Putamen (tissue), 1 donor: Measurements from ENCODE around the gene LGALS9C.
"Not testable (repeated sequence)": the region's sequence is repeated elsewhere in the genome, so short reads cannot be mapped to it uniquely, and the experiment has no call there.

ENCODE experiments used
- DNase-seq: peaks from one replicate; pipeline ENCODE4 v3.0.0-alpha.2; 2016; ENCODE audit warnings: low spot score

LGALS9C gene

DNA sequence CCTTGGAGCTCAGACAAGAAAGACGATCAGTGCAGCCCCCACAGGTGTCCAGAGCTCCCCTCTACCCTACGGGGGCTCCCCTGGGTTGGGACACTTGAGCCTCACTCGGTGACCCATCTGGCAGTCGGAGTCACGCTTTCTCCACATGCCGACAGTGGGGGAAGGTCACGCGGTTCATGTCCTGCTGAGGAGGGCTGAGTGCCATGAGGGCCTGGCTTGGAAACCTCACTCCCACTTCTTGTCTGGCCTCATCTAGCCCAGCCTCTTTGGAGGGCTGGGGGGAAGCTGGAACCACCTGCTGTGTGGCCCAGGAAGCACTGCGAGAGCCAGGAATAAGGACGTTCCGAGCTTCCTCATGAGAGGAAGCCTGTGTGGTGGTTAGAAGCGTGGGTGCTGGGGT lies 1.8 kb downstream of the LGALS9C start:
- DNase-seq = not testable (repeated sequence)

- DNase-seq = not testable (repeated sequence)
Observed at GRCh38 chr17:18478977-18479595, 2.5 kb downstream of the LGALS9C start.

DNA sequence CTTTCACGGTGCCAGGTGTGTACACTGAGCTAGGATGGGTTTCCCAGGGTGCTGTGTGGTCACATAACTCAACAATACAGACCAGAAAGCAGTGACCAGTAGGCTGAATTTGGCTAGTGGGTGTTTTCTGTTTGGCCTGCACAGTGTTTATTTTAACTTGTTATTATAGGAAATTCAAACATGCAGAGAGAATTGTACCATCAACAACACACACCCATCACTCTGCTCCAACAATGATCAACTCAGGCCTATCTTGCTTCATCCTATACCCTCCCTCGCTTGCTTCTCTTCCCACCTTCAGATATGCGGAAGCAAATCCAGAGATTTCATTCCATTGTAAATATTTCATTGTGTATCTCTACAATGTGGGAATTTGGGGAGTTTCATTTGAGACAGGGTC lies 5.2 kb downstream of the LGALS9C start:
- not testable (repeated sequence) for DNase-seq

DNA sequence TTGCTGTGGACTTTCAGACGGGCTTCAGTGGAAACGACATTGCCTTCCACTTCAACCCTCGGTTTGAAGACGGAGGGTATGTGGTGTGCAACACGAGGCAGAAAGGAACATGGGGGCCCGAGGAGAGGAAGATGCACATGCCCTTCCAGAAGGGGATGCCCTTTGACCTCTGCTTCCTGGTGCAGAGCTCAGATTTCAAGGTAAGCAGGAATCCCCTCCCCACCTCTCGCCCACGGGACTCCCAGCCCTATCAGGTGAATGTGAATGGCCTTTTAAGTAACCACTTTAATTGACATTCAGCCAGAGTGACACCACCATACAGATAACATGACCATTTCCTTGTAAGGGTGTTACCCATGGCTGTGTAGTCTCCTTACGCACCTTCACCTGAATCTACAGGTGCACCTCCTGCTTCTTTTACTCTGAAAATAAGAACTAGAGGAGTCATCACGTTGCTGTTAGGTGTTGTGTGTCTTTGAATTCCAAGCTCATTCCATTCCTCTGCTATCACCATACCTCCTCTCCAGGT lies 9.4 kb downstream of the LGALS9C start:
- DNase-seq = not testable (repeated sequence)

DNA sequence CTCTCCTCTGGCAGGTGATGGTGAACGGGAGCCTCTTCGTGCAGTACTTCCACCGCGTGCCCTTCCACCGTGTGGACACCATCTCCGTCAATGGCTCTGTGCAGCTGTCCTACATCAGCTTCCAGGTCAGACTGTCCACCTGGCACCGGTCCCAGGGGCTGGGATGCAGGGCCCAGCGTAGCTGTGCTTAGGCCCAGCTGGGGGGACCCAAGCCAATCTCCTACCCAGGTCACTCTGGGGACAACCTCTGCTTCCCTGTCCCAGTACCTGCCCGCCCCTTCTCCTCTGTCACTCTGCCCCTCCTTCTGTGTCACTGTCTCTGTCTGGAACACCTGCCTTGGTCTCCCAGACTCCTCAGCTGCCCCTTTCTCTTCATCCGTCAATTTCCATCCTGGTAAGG lies 11.0 kb downstream of the LGALS9C start:
- DNase-seq = not testable (repeated sequence)

- DNase-seq = not testable (repeated sequence)
Observed at GRCh38 chr17:18488622-18489021, 12.0 kb downstream of the LGALS9C start.

DNA sequence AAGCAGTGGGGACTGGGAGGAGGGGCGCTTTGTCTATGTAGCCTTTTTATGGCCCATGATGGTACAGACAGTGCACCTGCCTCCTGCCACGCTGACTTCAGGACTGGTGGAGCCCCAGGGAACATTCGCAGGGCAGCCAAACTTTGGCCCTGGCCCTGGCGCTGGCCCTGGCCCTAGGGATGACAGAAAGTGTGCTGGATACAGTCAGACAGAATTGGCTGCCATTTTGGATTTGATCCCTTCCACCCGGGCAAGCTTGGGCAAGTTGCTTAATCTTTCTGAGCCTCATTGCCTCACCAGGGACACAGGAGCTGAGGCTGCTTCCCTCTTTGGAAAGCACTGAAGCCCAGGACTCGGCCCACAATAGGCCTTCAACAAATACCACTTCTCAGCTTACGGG lies 13.4 kb downstream of the LGALS9C start:
- DNase-seq = not testable (repeated sequence)

GRCh38 chr17:18492712-18493480 lies 16.3 kb downstream of the LGALS9C start:
- not testable (repeated sequence) for DNase-seq

DNA sequence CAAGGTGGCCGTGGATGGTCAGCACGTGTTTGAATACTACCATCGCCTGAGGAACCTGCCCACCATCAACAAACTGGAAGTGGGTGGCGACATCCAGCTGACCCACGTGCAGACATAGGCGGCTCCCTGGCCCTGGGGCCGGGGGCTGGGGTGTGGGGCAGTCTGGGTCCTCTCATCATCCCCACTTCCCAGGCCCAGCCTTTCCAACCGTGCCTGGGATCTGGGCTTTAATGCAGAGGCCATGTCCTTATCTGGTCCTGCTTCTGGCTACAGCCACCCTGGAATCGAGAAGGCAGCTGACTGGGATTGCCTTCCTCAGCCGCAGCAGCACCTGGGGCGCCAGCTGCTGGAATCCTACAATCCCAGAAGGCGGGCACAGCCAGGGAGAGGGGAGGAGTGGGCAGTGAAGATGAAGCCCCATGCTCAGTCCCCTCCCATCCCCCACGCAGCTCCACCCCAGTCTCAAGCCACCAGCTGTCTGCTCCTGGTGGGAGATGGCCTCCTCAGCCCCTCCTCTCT lies 17.7 kb downstream of the LGALS9C start:
- not testable (repeated sequence) for DNase-seq

GRCh38 chr17:18497044-18497443 lies 20.5 kb downstream of the LGALS9C start:
- not testable (repeated sequence) for DNase-seq

DNA sequence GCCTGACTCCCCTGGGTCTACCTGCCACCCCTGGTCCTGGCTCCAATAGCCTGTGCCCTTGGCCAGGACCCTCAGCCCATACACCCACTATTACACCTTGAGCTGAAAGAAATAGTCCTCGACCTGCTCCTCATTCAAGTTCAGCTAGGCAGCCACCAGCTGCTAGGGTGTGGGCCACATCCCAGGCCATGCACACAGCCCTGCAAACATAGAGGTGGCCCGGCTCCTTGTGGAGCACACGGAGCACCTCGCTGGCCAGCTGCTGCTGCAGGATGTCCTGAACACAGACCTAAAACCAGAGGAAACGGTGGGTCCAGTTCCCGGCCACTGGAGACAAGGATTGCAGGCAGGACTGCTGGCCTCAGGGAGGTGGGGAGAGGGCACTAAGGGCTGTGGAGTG lies 22.5 kb downstream of the LGALS9C start:
- not testable (repeated sequence) for DNase-seq

GRCh38 chr17:18499756-18500155 lies 23.2 kb downstream of the LGALS9C start:
- not testable (repeated sequence) for DNase-seq

DNA sequence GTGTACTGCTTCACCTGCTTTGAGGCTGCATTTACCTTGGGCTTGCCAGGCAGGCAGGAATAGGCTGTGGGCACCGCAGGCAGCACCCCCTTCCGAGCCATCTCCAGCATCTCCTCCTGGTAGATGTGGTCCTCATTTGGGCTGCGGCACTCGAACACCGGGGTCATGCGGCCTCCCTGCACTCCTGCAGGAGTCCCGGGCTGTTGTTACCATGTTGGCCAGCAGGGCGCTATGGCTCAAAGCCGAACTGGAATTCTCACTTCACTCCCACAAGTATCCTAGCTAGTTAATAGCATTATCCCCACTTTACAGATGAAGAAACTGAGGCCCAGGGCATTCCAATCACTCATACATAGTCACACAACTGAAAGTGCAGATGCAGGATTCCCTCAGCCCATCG lies 23.7 kb downstream of the LGALS9C start:
- not testable (repeated sequence) for DNase-seq

GRCh38 chr17:18500816-18501215 lies 24.2 kb downstream of the LGALS9C start:
- DNase-seq = not testable (repeated sequence)

GRCh38 chr17:18503221-18503620 lies 26.6 kb downstream of the LGALS9C start:
- not testable (repeated sequence) for DNase-seq

DNA sequence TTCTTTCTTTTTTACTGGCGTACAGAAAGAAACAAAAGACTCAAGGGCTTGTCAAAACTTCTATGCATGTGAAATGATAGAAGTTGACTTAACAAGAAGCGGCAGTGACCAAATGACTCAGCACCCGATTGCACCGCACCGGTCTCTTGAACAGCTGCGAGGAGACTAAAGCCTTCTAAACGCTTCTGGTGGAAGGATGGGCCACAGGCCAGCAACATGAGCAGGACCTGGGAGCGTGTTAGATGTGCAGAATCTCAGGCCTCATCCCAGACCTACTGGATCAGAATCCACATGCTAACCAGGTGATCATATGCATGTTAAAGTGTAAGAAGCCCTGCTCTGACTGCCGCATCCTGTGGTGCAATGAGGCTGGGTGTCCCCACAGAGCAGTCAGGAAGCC lies 31.1 kb downstream of the LGALS9C start:
- not testable (repeated sequence) for DNase-seq

GRCh38 chr17:18508667-18509066 lies 32.1 kb downstream of the LGALS9C start:
- not testable (repeated sequence) for DNase-seq

- DNase-seq = not testable (repeated sequence)
Observed at GRCh38 chr17:18521100-18521499, 44.5 kb downstream of the LGALS9C start.

DNA sequence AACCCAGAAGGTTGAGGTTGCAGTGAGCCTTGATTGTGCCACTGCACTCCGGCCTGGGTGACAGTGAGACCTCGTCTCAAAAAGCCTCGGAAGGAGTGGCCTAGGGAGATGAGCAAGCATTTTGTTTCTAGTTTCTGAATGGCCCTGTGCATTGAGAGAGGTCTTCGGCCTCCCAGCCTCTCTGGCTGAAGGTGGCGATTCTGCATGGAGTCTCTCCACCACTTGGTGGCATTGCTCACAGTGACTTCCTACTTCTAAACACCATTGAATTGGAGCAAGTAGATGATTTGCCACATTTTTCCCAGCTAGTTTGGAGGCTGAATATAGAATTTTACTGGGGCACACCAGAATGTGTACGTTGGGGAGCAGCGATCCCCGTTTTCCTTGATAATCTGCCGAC lies 48.4 kb downstream of the LGALS9C start:
- not testable (repeated sequence) for DNase-seq

- not testable (repeated sequence) for DNase-seq
Observed at GRCh38 chr17:18526168-18526800, 49.7 kb downstream of the LGALS9C start.

- DNase-seq = not testable (repeated sequence)
Observed at GRCh38 chr17:18527354-18527753, 50.8 kb downstream of the LGALS9C start.

- not testable (repeated sequence) for DNase-seq
Observed at GRCh38 chr17:18528435-18528834, 51.8 kb downstream of the LGALS9C start.
